ENCODE measurements around the gene PTPRD.
A peak's percentile ranks its signal among the peaks of the same experiment; 100 is the strongest.

The PTPRD gene

DNA sequence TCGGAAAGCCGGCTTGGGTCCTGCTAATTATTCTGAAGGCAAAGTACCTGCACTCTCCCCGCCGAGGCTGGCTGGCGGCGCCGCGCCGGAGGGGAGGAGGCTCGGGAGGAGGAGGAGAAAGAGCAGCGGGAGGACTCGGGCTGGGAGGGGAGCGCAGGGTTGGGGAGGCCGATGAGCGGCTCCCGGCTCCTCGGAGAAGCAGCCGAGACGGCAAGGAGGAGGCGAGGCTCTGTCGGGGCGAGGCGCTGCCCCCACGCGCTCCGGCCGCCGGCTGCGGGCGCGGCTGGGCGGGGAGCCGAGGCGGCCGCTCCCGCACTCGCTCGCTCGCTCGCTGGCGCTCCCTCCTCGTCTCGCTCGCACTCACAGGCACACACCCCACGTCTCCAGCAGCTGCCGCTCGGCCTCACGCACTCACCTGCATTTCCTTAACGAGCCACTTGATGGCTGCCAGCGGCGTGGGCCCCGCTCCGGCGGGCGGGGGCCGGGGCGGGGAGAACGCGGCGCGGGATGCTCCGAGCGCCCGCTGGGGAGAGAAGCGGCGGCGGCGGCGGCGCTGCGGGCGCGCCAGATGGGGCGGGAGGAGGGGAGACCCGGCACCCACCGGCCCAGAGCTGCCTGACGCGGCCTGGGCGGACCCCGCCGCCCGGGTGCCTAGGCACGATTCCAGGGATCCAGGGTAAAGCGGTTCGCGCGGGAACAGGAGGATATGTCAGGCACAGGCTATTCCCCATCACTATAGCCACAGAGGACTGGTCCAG is at the start of gene PTPRD:
Gene PTPRD (minus strand): TSS at position 362 of the 758 bp plus-strand sequence.
- DNase-seq (ENCODE audit: low read depth): peak; percentile 2

DNA sequence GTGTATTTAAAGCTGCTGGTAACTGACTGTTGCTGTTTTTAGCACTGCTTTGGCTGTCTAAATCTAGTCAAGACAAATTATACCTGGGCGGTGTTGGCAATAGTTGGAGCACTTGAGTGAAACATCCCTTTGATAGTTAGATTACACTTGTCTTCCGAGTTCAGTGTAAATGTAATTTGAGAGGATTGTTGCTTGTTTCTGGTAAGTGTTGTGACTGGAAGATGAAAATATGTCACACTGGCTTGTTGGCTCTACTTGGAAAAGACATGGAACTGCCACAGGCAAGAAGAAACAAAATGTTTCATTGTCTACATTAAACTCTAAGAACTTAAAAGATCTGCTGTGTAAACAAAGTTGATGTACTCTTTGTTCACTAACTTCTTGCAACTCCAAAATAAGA is 49.2 kb upstream of the PTPRD start:
- DNase-seq (ENCODE audit: low read depth): no peak

DNA sequence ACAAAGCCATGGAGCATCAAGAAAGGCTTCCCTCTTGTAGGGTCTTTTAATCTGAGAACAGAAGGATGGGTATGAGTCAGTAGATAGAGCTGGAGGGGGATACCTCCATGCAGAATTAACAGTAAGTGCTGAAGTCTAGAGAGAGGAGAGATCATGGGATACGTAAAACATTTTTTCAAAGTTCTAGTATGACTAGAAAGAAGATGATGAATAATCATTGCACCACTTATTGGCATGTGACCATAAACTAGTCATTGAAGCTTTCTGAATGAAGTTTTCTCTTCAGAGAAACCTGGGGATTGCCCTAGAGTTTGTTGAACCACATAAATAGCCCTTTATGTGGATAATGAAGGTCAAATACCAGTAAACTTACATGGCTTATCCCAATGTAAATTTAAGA is 48.6 kb upstream of the PTPRD start:
- DNase-seq (ENCODE audit: low read depth): no peak

DNA sequence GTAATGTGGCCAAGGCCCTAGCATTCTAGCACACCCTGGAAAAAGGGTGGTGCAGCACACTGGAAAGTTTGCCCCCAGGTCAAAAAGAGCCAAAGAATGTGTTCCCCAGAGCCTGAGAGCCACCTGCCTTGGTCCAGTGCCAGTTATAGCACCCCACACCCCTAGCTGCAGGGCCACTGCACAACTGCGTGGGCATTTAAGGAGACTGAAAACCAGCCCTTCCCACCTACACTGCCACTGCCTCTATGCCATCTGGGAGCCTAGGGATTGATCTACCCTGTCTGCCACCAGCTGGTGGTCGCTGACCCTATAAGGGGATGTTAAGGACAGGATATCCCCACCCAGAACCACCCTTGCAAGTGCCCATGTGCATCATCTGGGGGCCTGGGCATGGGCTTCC is 38.2 kb upstream of the PTPRD start:
- DNase-seq (ENCODE audit: low read depth): no peak

DNA sequence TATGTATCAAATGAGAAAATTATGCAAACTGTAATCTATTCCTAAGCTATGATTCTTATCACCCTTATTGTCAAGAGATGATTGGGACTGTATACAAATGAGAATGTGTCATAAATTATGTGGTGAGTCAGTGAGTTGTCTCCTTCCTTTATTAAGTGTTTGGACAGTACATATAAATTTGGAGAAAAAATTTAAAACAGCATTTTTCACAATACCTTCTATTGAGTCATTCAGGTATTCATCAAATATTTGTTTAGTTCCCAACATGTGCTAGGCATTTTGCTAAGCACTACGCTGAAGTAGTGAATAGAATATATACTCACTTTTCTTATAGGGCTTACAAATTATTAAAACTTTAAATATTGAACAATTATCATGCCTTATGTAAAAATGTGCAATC is 36.3 kb upstream of the PTPRD start:
- DNase-seq (ENCODE audit: low read depth): no peak

DNA sequence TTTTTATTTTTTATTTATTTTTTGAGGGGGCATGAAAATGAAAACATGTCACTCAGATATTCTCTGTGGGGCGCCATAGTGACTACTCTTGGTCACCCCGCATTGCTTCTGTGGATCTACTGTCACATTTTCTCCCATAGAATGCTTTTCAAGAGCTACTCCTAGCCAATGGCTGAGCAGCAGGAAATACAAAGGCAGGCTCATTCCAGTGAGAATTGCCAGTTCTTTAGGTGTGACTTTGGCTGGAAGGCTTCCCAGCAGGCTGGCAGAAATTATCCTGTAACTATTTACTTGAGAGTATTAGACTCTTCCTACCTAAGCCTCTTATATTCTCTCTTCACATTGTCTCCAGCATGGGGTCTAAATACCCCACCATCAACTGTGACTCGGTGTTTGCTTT is 21.0 kb upstream of the PTPRD start:
- DNase-seq (ENCODE audit: low read depth): no peak

DNA sequence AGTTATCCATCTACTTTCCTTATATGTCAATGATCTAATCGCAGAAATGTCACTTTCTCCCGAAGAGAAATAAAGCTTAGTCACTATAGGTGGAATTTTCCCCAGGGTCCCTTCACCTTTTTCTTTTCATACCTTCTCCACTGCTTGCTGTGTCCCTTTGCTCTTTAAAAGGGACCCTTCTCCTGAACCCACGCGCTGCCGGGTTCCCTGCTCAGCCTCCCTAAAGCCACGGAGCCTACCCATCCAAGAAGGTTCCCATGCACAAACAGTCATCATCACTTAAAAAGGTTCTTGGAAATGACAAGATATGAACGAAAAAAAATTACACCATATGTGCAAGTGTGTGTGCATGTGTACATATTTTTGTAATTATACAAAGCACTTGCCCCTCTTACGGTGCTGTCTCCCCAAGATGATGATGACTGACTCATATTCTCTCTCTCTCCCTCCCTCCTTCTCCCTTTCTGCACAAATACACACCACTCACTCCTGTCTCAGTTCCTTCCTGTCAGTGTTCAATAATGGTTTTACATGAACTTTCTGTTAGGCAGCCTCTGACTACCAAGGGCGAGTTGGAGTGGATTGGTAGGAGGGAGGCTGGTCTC is 1.5 kb upstream of the PTPRD start:
- DNase-seq (ENCODE audit: low read depth): no peak

DNA sequence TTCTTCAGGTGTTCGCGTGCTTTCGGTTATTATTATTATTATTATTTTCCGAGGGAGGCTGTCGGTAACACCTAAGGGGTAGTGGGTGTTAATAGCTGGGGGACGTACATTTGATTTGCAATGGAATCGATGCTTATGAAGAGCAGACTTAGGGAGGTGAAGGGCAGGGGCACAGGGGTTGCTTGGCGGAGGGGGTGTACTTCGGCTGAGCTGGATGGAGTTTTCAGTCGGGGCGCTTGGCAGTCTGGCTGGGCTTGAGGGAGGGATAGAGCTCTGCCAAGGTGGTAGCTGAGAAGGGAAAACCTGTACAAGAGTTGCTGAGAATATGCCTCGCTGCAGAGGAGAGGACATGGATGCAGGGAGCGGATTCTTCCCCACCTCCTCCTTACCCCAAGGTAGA is 617 bp upstream of the PTPRD start:
- no peak for DNase-seq (ENCODE audit: low read depth)

DNA sequence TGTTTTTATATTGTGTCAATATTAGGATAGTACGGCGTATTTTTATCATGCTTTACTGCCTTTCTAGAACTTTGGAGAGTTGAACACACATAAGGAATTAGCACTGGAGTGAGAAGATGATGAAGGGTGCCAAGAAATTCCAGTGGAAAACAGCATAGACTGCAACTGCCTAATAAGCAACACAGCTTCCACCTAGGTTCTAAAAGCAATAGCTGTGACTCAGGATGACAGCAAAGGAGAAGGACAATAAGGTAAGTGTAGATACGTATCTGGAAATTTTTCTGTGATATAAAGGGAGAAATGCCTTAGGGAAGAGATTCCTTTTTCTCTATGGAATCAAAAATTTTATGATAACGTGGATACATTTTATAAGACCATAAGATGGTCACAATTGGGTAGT is 7.4 kb downstream of the PTPRD start:
- DNase-seq (ENCODE audit: low read depth): no peak

DNA sequence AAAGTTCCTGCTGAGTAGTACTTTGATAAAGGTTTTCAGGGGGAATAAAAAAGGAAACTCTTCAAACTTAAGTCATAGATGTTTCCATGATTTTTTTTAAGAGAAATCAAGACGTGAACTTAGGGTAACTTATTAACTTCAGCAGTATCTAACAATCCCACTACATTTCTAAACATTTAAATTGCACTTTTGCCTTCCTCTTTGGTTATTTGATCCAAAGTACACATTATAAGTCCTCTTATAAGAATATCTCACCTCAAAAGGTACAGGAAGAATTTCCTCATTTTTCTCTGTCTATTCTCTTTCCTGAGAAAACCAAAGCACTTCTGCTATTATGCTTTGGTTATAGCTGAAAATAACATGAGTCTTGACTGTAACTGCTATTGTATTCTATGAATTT is 7.9 kb downstream of the PTPRD start:
- DNase-seq (ENCODE audit: low read depth): no peak

DNA sequence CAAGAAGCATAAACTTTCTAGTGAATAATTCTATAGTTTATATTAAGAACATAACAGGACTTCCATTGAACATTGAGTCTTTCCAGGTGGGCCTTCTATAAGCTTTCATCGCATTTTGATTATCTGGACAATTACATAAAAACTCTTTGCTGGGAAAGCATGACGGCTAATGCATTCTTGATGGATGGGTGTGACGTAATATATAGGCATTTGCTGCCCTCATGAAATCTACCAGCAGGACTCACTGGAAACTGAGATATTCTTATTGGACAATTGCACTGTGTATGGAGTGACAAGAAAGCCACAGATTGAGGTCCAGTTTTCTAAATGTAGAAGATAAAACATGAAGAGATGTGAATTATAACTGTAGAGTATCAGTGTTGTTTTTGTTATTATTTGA is 15.0 kb downstream of the PTPRD start:
- DNase-seq (ENCODE audit: low read depth): no peak

DNA sequence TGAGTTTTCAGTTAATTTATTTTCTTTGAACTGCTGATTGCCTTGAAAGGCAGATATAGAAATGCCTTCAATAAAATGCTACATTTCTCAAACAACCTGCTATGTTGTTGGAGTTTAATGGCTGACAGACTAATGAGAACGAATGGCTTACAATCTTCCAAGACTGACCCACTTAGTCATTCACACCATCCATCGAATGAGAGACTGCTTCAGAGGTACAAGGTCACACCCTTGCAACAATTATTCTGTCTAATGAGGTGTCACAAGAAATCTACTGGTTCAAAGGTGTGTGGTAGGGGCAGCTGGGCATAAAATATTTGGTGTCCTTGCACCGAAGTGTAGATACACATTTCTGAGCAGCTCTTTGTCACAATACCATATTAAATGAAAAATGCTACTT is 18.3 kb downstream of the PTPRD start:
- DNase-seq (ENCODE audit: low read depth): no peak

DNA sequence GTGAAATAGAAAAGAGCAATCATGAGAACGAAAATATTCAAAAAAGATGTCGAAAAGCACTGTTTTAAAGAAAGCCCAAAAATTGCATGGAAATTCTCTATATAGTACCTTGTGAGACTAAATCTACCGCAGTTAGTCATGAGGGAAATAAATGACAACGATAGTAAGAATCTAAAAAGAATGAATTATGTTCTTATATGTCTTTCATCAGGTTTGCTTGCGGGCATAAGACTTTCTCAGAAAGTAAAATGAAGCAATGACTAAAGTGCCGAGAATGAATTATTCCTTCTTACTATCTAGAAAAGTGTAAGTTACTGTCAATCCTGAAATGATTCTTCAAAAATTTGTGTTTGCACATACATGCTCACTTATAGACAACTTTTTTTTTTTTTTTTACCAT is 26.4 kb downstream of the PTPRD start:
- no peak for DNase-seq (ENCODE audit: low read depth)

DNA sequence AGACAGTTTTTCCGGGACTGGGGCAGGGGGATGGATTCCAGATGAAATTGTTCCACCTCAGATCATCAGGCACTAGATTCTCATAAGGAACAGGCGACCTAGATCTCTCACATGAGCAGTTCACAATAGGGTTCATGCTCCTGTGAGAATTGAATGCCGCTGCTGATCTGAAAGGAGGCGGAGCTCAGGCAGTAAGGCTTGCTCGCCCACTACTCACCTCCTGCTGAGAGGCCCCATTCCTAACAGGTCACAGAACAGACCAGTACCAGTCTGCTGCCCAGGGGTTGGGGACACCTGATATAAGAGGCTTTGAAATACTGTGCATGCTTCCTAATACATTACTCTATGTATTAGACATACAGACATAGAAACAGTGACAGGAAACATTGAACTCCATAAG is 41.1 kb downstream of the PTPRD start:
- DNase-seq (ENCODE audit: low read depth): no peak

DNA sequence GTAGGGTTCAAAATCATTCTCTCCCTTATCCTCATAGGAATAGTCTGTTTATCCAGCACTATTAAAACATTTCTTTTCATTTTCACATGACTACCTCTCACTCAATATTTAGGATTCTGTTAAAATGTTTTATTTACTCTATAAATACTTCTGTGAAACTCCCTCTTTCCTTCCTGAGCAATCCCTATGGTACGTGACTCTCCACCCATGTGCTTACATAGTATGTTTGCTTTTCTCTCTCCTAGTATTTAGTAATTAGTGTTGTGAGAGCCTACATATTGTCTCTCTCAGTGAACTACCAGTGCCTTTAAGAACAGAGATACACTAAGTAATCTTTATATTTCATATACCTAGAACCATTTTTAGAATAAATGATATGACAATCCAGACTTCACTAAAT is 46.0 kb downstream of the PTPRD start:
- no peak for DNase-seq (ENCODE audit: low read depth)

DNA sequence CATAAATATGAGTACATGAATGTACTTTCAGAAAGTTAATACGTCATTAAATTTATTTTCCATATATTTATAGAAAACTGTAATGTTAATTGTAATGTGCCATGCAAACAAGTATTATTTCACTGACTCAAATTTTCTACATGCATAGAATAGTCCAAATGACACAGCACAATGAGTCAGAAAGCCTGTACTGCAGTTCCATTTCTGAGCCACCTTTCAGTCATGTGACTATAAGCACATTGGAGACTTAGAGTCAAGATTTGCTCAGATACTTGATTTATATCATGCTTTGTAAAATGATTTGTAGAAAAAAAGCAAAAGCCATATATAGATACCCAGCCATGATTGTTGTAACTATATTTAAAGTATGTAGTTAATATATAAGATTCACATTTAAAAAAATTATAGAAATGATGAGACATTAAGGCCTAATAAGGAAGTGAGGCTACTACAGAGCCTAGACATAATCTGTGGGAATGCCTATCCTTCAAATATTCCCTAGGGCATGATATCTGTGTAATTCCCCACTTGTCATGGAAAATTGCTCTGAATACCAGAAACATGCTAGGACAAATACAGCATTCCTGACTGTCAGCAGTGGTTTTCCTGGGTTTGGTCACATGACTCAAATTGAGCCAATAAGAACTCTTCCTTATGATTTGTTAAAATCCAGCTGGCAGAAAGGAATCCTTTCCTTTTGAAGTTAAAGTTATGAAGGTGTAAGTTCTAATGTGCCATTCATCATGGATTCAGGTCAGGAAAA is 50.0 kb downstream of the PTPRD start:
- peak; percentile 10 for DNase-seq (ENCODE audit: low read depth)

DNA sequence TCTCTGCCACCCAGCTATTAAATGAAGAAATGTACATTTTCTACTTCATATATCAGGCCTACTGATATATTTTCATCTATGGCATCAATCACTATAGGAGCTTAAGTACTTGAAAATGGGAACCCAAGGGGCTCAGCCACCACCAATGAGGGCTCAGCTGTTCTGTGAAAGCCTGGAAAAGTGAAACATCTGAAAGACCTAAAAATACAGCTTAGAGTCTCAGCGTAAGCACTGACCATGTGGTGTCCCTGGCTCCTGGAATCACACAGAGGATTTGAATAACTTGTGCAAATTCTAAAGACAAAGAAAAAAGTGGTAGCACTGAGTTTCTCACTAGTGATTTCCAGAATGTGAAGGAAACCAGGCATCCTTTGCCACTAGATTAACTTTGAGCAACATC is 64.5 kb downstream of the PTPRD start:
- no peak for DNase-seq (ENCODE audit: low read depth)

DNA sequence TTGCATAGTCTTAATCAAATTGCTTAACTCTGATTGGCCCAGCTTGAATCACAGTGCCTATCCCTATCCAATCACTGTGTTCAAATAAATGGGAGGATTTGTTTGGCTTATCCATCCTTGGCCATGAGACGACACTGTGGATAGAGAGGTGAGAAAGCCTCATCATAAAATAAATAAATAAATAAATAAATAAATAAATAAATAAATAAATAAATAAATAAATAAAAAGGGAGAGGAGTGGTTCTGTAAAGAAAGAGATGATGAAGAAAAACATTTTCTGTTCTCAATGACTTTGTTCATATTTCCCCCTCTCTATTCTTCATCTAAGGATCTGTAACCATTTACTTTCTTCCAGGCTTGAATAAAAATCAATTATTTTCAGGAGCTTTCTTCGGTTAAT is 74.7 kb downstream of the PTPRD start:
- DNase-seq (ENCODE audit: low read depth): no peak

DNA sequence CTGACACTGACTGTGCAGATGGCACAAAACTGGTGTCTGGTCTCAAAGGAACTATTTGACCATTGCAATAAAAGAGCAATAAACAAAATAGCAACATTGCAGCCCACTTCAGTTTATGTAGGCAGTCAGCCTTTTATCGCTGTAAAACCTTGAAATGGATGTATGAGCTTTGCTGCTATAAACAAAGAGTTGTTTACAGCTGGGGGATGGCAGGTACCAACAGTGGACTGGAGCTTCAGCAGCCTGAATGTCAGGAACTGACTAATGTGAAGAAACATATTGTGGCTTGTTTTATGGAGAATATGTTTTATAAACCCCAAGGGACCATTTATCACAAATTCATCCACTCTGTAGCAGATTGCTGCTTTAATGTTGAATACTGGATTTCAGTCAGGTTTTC is 78.0 kb downstream of the PTPRD start:
- no peak for DNase-seq (ENCODE audit: low read depth)

DNA sequence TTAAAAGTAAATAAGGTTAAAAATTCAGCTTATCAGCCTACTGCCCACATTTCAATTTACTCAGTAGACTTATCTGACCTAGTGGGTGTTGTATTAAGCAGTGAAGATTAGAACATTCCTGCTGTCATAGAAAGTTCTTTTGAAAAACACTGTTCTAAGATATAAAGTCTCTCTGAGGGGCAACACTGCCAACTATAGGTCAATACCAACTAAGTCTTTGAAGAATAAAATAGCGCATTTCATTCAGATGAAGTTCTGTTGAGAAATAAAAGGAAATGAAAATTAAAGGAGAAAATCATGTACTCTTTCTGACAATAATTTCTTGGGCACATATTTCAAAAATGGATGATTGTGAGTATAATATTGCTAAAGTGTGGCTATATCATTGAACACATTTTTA is 86.8 kb downstream of the PTPRD start:
- DNase-seq (ENCODE audit: low read depth): no peak

DNA sequence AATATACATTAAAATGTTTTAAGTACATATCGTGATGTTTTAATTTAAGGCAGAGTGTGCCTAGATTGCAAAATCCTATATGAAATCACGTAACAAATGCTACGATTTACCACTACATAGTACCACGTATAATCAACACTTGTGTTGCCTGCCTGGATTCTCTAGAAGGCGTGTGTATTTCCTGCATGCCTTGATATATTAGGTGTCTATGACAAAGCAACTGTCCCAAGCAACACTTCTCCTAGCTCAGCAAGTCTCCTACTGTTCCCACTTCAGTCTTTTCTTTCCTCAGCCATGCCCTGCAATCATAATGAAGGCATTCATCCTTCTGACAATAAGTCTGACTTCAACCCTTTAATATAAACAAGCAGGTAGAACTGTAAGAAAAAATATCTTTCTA is 89.6 kb downstream of the PTPRD start:
- no peak for DNase-seq (ENCODE audit: low read depth)

DNA sequence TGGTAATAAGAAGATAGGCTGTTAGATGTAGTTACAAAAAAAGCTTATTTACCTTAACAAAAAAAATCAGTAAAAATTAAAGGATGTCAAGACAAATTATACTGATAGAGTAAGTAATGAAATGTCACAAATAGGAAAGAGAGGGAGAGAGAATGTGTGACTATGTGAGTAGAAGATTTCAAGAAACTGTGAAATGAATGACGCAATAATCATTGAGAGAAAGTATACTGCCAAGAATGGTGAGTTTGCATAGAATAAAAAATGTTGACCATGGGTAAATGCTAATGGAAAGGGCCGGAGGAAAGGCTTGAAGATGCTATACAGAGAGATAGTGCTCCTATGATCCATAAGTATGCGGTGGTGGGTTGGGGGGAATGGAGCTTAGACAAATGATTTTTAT is 100.7 kb downstream of the PTPRD start:
- DNase-seq (ENCODE audit: low read depth): no peak

DNA sequence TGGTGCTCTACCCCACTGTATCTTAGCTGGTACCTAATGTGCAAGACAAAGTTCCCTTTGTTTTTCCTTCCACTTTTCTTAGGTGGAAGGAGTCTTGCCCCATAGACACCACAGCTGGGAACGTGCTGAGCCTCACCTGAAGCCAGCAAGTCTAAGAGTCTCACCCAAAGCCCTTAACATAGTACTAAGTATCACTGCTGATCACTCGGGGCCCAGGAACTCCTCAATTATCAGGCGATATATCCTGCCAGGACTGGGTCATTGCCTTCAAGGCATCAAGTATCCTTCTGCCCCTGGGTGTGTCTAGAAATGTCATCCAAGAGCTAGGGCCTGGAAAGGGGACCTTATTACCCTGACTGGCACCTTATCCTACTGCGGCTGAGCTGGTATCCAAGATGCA is 123.9 kb downstream of the PTPRD start:
- no peak for DNase-seq (ENCODE audit: low read depth)
